DOHH2 (cell line): Measurements from ENCODE around the gene DRG2.

Experiments used
- H3F3A ChIP-seq: fragments of 200-600 bp; sonication (generic), shearing (Covaris generic); 2 replicates; pipeline ENCODE4 v1.6.0; 2016; ENCODE audit warnings: antibody characterized with exemption, mild to moderate bottlenecking; ENCODE audit not compliant: control insufficient read depth, insufficient read depth
- H3K27ac ChIP-seq: fragments of 200-600 bp; sonication (generic); 2 replicates; pipeline ENCODE4 v1.5.1; 2014; ENCODE audit warnings: low read depth, mild to moderate bottlenecking, low read length, moderate library complexity
- H3K27me3 ChIP-seq: fragments of 200-600 bp; sonication (generic); 2 replicates; pipeline ENCODE4 v1.6.1; 2014; ENCODE audit warnings: mild to moderate bottlenecking, low read length, mixed read lengths; ENCODE audit not compliant: control insufficient read depth
- H3K36me3 ChIP-seq: fragments of 200-600 bp; sonication (generic); 2 replicates; pipeline ENCODE4 v1.6.1; 2014; ENCODE audit warnings: mild to moderate bottlenecking, low read length, moderate library complexity, mixed read lengths; ENCODE audit not compliant: control insufficient read depth
- H3K4me1 ChIP-seq: fragments of 200-600 bp; sonication (generic); 2 replicates; pipeline ENCODE4 v1.6.1; 2014; ENCODE audit warnings: mild to moderate bottlenecking, low read length, mixed read lengths; ENCODE audit not compliant: control insufficient read depth
- H3K4me2 ChIP-seq: fragments of 200-600 bp; sonication (generic); 2 replicates; pipeline ENCODE4 v1.6.0; 2014; ENCODE audit warnings: mild to moderate bottlenecking, low read length, moderate library complexity
- H3K4me3 ChIP-seq: fragments of 200-600 bp; sonication (generic); 2 replicates; pipeline ENCODE4 v1.5.1; 2014; ENCODE audit warnings: mild to moderate bottlenecking, low read length, mixed read lengths
- H3K79me2 ChIP-seq: fragments of 200-600 bp; sonication (generic); 2 replicates; pipeline ENCODE4 v1.6.1; 2014; ENCODE audit warnings: mild to moderate bottlenecking, low read length, mixed read lengths; ENCODE audit not compliant: control insufficient read depth
- H3K9me2 ChIP-seq: fragments of 200-600 bp; sonication (generic); replicated peaks from 2 replicates; pipeline ENCODE4 v1.6.1; 2014; ENCODE audit warnings: mild to moderate bottlenecking, low read length, mixed read lengths; ENCODE audit not compliant: control insufficient read depth
- H3K9me3 ChIP-seq: fragments of 200-600 bp; sonication (generic); 2 replicates; pipeline ENCODE4 v1.6.1; 2014; ENCODE audit warnings: antibody characterized with exemption, low read length, mixed read lengths; ENCODE audit not compliant: control insufficient read depth, insufficient read depth
- H4K20me1 ChIP-seq: fragments of 200-600 bp; sonication (generic); 2 replicates; pipeline ENCODE4 v1.6.0; 2014; ENCODE audit warnings: low read depth, mild to moderate bottlenecking, antibody characterized with exemption, low read length, moderate library complexity; ENCODE audit not compliant: control insufficient read depth, insufficient read depth
- CTCF ChIP-seq: fragments of 200-600 bp; sonication (generic); IDR thresholded peaks from one replicate; pipeline ENCODE4 v1.5.1; 2014; ENCODE audit warnings: antibody characterized with exemption, mild to moderate bottlenecking, low read depth, low read length; ENCODE audit not compliant: poor library complexity, severe bottlenecking
- EZH2phosphoT487 ChIP-seq: fragments of 200-600 bp; sonication (generic); IDR thresholded peaks from 2 replicates; pipeline ENCODE4 v1.6.1; 2017; ENCODE audit warnings: borderline replicate concordance, mild to moderate bottlenecking, antibody characterized with exemption, low read length, moderate library complexity, mixed read lengths

DRG2 gene

GRCh38 chr17:18084256-18084655 is 3.5 kb upstream of the DRG2 start:
- Histone ChIP-seq H3K4me2 (no peak overlapping the region), H3K9me2 (no peaks in the 10 kb centered on the region), H3K27ac (no peak overlapping the region), H3K79me2 (peaks cover 19% of the 10 kb centered on the region), H3K4me1 (peaks cover 15% of the 10 kb centered on the region), H3K9me3 (no peaks in the 10 kb centered on the region), H3F3A (no peaks in the 10 kb centered on the region), H4K20me1 (no peaks in the 10 kb centered on the region), H3K27me3 (0 out of 2 replicates have a peak, but pooled peaks cover 2% of the 10 kb centered on the region), H3K36me3 (peaks cover 4% of the 10 kb centered on the region), H3K4me3 (no peak overlapping the region)
- TF ChIP-seq CTCF (no peak), EZH2phosphoT487 (no peak)

- Histone ChIP-seq H3K4me3 (no peak overlapping the region), H3K4me1 (peaks cover 18% of the 10 kb centered on the region), H3F3A (no peaks in the 10 kb centered on the region), H3K4me2 (peak overlapping the region; percentile 80; the same call in 1 of the 2 replicates), H3K36me3 (peaks cover 22% of the 10 kb centered on the region), H3K9me3 (no peaks in the 10 kb centered on the region), H3K27ac (no peak overlapping the region), H4K20me1 (no peaks in the 10 kb centered on the region), H3K27me3 (no peaks in the 10 kb centered on the region), H3K9me2 (no peaks in the 10 kb centered on the region), H3K79me2 (peaks cover 35% of the 10 kb centered on the region)
- TF ChIP-seq CTCF (no peak), EZH2phosphoT487 (no peak)
These were observed 1.9 kb downstream of the DRG2 start for GRCh38 chr17:18089613-18090012.

- H3K27me3 ChIP-seq, result no peaks in the 10 kb centered on the region
- H3K27ac ChIP-seq, result no peak overlapping the region
- peaks cover 8% of the 10 kb centered on the region for H3K4me1 ChIP-seq
- H3K79me2 ChIP-seq, result peaks cover 21% of the 10 kb centered on the region
- no peaks in the 10 kb centered on the region; the same call in 1 of the 2 replicates for H4K20me1 ChIP-seq
- no peak overlapping the region for H3K4me2 ChIP-seq
- H3K9me2 ChIP-seq, result no peaks in the 10 kb centered on the region
- peaks cover 48% of the 10 kb centered on the region for H3K36me3 ChIP-seq
- no peaks in the 10 kb centered on the region for H3F3A ChIP-seq
- no peak overlapping the region for H3K4me3 ChIP-seq
- no peaks in the 10 kb centered on the region for H3K9me3 ChIP-seq
- TF ChIP-seq EZH2phosphoT487 (no peak), CTCF (peak; percentile 61)
These were observed 6.1 kb downstream of the DRG2 start for GRCh38 chr17:18093616-18094408.
